Upper lobe of left lung (tissue), 6 donors: ENCODE measurements around the gene SLX4IP. TPM values are rescaled to one million over a fixed set of nuclear protein-coding genes. Genes with fewer than 3 reads are reported as not detected.

ENCODE experiments used
- ATAC-seq, 2 donors: fragments of 200-7000 bp; cut with Tn5 transposase; one replicate each; pipeline ENCODE4 v1.9.1; 2022; ENCODE audit warnings: mild to moderate bottlenecking in 2 of 2, moderate library complexity in 2 of 2; ENCODE audit not compliant: low FRiP score in 2 of 2
- DNase-seq, 2 donors: peaks; one replicate each; pipeline ENCODE4 v3.0.0-alpha.2; 2019 to 2020
- H3K27ac ChIP-seq, 4 donors: fragments of 200-600 bp; sonication (generic); one replicate each; pipeline ENCODE4 v1.5.1; 2016 to 2019
- H3K27me3 ChIP-seq, 4 donors: fragments of 200-600 bp; sonication (generic); one replicate each; pipeline ENCODE4 v1.5.1; 2017 to 2019
- H3K36me3 ChIP-seq, 4 donors: fragments of 200-600 bp; sonication (generic); one replicate each; pipeline ENCODE4 v1.5.1; 2016 to 2019
- H3K4me1 ChIP-seq, 4 donors: fragments of 200-600 bp; sonication (generic); one replicate each; pipeline ENCODE4 v1.5.1; 2018 to 2019
- H3K4me3 ChIP-seq, 4 donors: fragments of 200-600 bp; sonication (generic); one replicate each; pipeline ENCODE4 v1.5.1; 2017 to 2019; ENCODE audit warnings: mild to moderate bottlenecking in 2 of 4, moderate library complexity in 1 of 4
- H3K9me3 ChIP-seq, 4 donors: fragments of 200-600 bp; sonication (generic); one replicate each; pipeline ENCODE4 v1.5.1; 2018 to 2019
- EP300 ChIP-seq, 4 donors: sonication (generic); formaldehyde crosslinking; IDR thresholded peaks; one replicate each; pipeline ENCODE4 v1.5.1; 2017; ENCODE audit warnings: antibody characterized with exemption in 4 of 4, control low read depth in 2 of 4
- POLR2A ChIP-seq, 4 donors: fragments of 450-650 bp; IDR thresholded peaks; one replicate each; pipeline ENCODE4 v1.5.1; 2016 to 2017; ENCODE audit warnings: antibody characterized with exemption in 4 of 4, mild to moderate bottlenecking in 2 of 4
- POLR2AphosphoS5 ChIP-seq, 2 donors: sonication (generic); formaldehyde crosslinking; IDR thresholded peaks; one replicate each; pipeline ENCODE4 v1.5.1; 2017; ENCODE audit warnings: antibody characterized with exemption in 2 of 2
- WGBS, 2 donors: methylation state at CpG; one replicate each; pipeline ENCODE4 v1.1.5; 2017 to 2018; 5-methylcytosine and 5-hydroxymethylcytosine counted together
- total RNA-seq, 6 donors: library from RNA; depleted of rRNA in 4 of 6; stranded (reverse); fragments of >200 nt in 4 of 6; gene quantifications; one replicate each; pipeline versions ENCODE4 v1.1.0 to v1.2.1, GENCODE V29; 2016 to 2021
- TF ChIP-seq, protein P1 (sequence below), 6 experiments: fragments of 450-650 bp in 4 of 6; fragments of 200-600 bp in 2 of 6; sonication (generic) in 2 of 6; IDR thresholded peaks; one replicate each; pipeline ENCODE4 v1.5.1; 2016 to 2019; ENCODE audit warnings: antibody characterized with exemption in 6 of 6
- donor health status: DM: no; HTN: no; CAD: no; lungs with moderate emphysema.
- donor health status: DM: no; HTN: yes; CAD: no; lungs with severe emphysema.

Gene SLX4IP
- total RNA-seq, 6 donors from 2014 or later = 3.2 to 6.0 (median 4.5) TPM

DNA sequence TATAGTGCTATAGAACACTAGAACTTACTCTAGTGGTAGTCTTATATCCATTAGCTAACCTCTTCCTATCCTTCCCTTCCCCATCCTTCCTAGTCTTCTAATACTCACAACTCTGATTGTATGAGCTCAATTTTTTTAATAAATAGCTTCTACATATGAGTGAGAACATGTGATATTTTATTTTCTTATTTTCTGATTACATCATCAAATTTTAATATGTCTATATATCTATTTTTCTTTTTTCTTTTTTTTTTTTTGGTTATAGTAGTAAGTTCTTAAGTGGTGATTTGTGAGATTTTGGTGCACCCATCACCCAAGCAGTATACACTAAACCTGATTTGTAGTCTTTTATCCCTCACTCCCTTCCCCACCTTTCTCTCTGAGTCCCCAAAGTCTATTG lies 126.2 kb downstream of the SLX4IP start:
- no peak overlapping the region for H3K4me3 ChIP-seq
- ATAC-seq = no peak
- H3K9me3 ChIP-seq = no peaks in the 10 kb centered on the region
- DNase-seq = no peak
- no peaks in the 10 kb centered on the region for H3K27me3 ChIP-seq
- peaks cover 0 to 20% (median 6%) of the 10 kb centered on the region in 4 donors for H3K4me1 ChIP-seq
- H3K27ac ChIP-seq = no peak overlapping the region
- H3K36me3 ChIP-seq = no peaks in the 10 kb centered on the region
- TF ChIP-seq EP300 (IDR thresholded peaks at IDR 0.05) (no peak), POLR2AphosphoS5 (IDR thresholded peaks at IDR 0.05) (no peak), POLR2A (IDR thresholded peaks at IDR 0.05) (no peak)
- TF ChIP-seq, protein P1, sequence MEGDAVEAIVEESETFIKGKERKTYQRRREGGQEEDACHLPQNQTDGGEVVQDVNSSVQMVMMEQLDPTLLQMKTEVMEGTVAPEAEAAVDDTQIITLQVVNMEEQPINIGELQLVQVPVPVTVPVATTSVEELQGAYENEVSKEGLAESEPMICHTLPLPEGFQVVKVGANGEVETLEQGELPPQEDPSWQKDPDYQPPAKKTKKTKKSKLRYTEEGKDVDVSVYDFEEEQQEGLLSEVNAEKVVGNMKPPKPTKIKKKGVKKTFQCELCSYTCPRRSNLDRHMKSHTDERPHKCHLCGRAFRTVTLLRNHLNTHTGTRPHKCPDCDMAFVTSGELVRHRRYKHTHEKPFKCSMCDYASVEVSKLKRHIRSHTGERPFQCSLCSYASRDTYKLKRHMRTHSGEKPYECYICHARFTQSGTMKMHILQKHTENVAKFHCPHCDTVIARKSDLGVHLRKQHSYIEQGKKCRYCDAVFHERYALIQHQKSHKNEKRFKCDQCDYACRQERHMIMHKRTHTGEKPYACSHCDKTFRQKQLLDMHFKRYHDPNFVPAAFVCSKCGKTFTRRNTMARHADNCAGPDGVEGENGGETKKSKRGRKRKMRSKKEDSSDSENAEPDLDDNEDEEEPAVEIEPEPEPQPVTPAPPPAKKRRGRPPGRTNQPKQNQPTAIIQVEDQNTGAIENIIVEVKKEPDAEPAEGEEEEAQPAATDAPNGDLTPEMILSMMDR (IDR thresholded peaks at IDR 0.05) = no peak

- Histone ChIP-seq H3K9me3 (no peaks in the 10 kb centered on the region), H3K27me3 (no peaks in the 10 kb centered on the region), H3K36me3 (peaks cover 0 to 5% (median 0%) of the 10 kb centered on the region in 4 donors), H3K27ac (no peak overlapping the region), H3K4me3 (no peak overlapping the region), H3K4me1 (peaks cover 0 to 20% (median 6%) of the 10 kb centered on the region in 4 donors)
- WGBS, 2 donors = 81 to 89% methylated on average over 4 of the region's 4 CpGs
- TF ChIP-seq POLR2AphosphoS5 (IDR thresholded peaks at IDR 0.05) (no peak), POLR2A (IDR thresholded peaks at IDR 0.05) (no peak), EP300 (IDR thresholded peaks at IDR 0.05) (no peak)
- TF ChIP-seq, protein P1 (IDR thresholded peaks at IDR 0.05) = no peak
- ATAC-seq = no peak
- DNase-seq = no peak
Measured at GRCh38 chr20:10562899-10563298, 127.8 kb downstream of the SLX4IP start.

DNA sequence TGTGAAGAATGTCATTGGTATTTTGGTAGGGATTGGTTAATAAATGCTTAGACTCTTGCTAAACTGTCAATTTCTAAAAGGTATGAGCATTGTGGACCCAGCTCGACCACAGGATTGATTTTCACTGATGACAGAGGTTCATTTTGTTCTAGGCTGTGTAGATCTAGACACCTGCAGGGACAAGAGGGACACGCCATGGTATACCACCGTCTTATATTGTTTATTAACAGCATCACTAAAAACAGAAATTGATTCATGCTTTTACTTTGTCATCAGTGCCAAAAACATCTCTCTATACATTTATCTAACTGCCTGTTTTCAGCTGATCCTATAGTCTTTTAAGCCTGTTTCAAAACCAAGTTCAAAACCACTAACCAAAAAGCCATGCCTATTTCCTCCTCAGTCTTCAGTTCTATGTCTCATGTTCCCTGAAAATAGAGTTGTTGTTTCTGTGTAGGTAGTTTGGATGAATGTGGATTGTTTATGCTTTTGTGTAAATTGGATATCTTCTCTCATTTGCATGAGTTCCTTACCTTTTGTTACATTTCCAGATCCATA lies 128.9 kb downstream of the SLX4IP start:
- peaks cover 0 to 5% (median 0%) of the 10 kb centered on the region in 4 donors for H3K36me3 ChIP-seq
- H3K4me1 ChIP-seq = peaks cover 0 to 13% (median 2%) of the 10 kb centered on the region in 4 donors
- ATAC-seq (no peak), DNase-seq (no peak)
- H3K9me3 ChIP-seq = no peaks in the 10 kb centered on the region
- no peak for TF ChIP-seq POLR2A (IDR thresholded peaks at IDR 0.05)
- no peak for TF ChIP-seq POLR2AphosphoS5 (IDR thresholded peaks at IDR 0.05)
- TF ChIP-seq EP300 (IDR thresholded peaks at IDR 0.05) = no peak
- TF ChIP-seq, protein P1 (IDR thresholded peaks at IDR 0.05) = no peak
- no peaks in the 10 kb centered on the region for H3K27me3 ChIP-seq
- WGBS, 2 donors = 90 to 94% methylated on average over 3 of the region's 3 CpGs
- no peak overlapping the region for H3K27ac ChIP-seq
- no peak overlapping the region for H3K4me3 ChIP-seq

DNA sequence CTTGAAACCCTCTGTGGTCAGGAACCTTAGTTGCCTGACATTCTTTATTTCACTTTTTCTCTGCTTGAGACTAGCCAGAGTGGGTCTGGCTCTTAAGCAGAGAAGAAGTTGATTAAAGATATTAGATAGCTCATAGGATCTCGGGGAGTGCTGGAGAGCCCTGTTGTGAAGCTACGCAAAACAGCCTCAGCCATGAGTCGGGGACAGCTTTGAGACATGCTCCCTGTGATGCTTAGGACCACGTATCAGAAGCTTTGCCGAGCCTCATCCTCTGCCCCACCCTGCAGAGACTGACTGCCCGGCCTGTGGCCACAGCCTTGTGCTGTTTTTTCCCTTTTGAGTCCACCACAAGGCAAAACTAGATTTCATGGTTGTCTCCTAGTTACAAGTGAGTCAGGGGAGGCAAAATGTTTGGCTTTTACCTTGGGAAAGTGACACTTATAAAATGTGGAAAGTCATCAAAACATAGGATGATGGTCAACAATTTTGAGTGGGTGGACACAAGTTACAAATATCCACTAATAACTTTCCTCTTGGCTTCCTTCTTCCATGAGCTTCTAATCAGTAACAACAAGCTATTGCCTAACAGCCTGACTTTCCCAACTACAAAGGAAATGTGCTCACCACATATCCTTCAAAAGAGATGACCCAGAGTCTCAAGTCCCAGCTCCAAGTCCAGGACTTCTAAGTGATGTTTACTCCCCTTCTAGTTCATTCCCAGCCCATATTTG lies 130.3 kb downstream of the SLX4IP start:
- Histone ChIP-seq H3K36me3 (peaks cover 0 to 5% (median 0%) of the 10 kb centered on the region in 4 donors), H3K4me1 (peaks cover 0 to 11% (median 0%) of the 10 kb centered on the region in 4 donors), H3K9me3 (no peaks in the 10 kb centered on the region), H3K27ac (peak overlapping the region in 3 of 4 donors; percentile 34 to 70 (median 64)), H3K27me3 (no peaks in the 10 kb centered on the region), H3K4me3 (no peak overlapping the region)
- 64 to 89% methylated on average over 4 to 6 of the region's 6 CpGs for WGBS, 2 donors
- TF ChIP-seq POLR2A (IDR thresholded peaks at IDR 0.05) (no peak), POLR2AphosphoS5 (IDR thresholded peaks at IDR 0.05) (peak in 1 of 2 donors; percentile 30), EP300 (IDR thresholded peaks at IDR 0.05) (no peak)
- TF ChIP-seq, protein P1 (IDR thresholded peaks at IDR 0.05) = no peak
- ATAC-seq (peak; percentile 68 to 96), DNase-seq (no peak)
